AG04449 (cell line): Measurements from ENCODE around the gene GJB4.
A peak's percentile ranks its signal among the peaks of the same experiment; 100 is the strongest.

Experiments used
- CTCF ChIA-PET: fragments of 350-600 bp; formaldehyde crosslinking; extraction: SDS; loops from one replicate; lab custom pipeline; 2021; ENCODE audit warnings: antibody characterized with exemption; lab: Yijun Ruan, JAX
- POLR2A ChIA-PET: fragments of 400-600, 350-600 bp; formaldehyde crosslinking; extraction: SDS; loops from one replicate; lab custom pipeline; 2020; ENCODE audit warnings: antibody characterized with exemption, inconsistent platforms; lab: Yijun Ruan, JAX
- DNase-seq: peaks from one replicate; pipeline ENCODE4 v3.0.0-alpha.2; 2010; ENCODE audit warnings: low read depth, low spot score
- H3K4me3 ChIP-seq: 2 replicates; pipeline ENCODE4 v1.5.1; 2011; ENCODE audit warnings: low read depth, mild to moderate bottlenecking, control low read depth, low read length
- TF ChIP-seq, protein P1 (sequence below): IDR thresholded peaks from one replicate; pipeline ENCODE4 v1.5.1; 2011; ENCODE audit warnings: mild to moderate bottlenecking, moderate library complexity, low read length, control low read depth, inconsistent platforms; ENCODE audit not compliant: insufficient read depth; ENCODE audit errors: missing control alignments

The GJB4 gene

GRCh38 chr1:34781844-34782391 lies 22.4 kb downstream of the GJB4 start:
- H3K4me3 ChIP-seq: no peak overlapping the region
- ChIA-PET CTCF (interaction anchor here (0.7 to 3.2 kb wide), 4 partner anchors 71 to 85 kb away, joined by 3 to 15 read pairs (median 4); no protein-coding TSS in a partner anchor), POLR2A (interaction anchor here (0.7 kb wide), 1 partner anchor 78 kb away, joined by 4 read pairs; the partner anchor contains the start of gene SMIM12)
- TF ChIP-seq, protein P1, sequence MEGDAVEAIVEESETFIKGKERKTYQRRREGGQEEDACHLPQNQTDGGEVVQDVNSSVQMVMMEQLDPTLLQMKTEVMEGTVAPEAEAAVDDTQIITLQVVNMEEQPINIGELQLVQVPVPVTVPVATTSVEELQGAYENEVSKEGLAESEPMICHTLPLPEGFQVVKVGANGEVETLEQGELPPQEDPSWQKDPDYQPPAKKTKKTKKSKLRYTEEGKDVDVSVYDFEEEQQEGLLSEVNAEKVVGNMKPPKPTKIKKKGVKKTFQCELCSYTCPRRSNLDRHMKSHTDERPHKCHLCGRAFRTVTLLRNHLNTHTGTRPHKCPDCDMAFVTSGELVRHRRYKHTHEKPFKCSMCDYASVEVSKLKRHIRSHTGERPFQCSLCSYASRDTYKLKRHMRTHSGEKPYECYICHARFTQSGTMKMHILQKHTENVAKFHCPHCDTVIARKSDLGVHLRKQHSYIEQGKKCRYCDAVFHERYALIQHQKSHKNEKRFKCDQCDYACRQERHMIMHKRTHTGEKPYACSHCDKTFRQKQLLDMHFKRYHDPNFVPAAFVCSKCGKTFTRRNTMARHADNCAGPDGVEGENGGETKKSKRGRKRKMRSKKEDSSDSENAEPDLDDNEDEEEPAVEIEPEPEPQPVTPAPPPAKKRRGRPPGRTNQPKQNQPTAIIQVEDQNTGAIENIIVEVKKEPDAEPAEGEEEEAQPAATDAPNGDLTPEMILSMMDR: no peak
- no peak for DNase-seq

GRCh38 chr1:34784751-34785221 lies 25.2 kb downstream of the GJB4 start:
- DNase-seq: no peak
- ChIA-PET CTCF (interaction anchor here (0.6 to 1.1 kb wide), 2 partner anchors 9 to 66 kb away, joined by 3 read pairs; no protein-coding TSS in a partner anchor), POLR2A (no interaction called here)
- TF ChIP-seq, protein P1: no peak
- H3K4me3 ChIP-seq: no peak overlapping the region

DNA sequence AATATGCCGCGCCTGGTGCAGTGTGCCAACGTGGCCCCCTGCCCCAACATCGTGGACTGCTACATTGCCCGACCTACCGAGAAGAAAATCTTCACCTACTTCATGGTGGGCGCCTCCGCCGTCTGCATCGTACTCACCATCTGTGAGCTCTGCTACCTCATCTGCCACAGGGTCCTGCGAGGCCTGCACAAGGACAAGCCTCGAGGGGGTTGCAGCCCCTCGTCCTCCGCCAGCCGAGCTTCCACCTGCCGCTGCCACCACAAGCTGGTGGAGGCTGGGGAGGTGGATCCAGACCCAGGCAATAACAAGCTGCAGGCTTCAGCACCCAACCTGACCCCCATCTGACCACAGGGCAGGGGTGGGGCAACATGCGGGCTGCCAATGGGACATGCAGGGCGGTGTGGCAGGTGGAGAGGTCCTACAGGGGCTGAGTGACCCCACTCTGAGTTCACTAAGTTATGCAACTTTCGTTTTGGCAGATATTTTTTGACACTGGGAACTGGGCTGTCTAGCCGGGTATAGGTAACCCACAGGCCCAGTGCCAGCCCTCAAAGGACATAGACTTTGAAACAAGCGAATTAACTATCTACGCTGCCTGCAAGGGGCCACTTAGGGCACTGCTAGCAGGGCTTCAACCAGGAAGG lies 25.8 kb downstream of the GJB4 start:
- ChIA-PET CTCF (interaction anchor here (0.6 to 1.1 kb wide), 2 partner anchors 9 to 66 kb away, joined by 3 read pairs; no protein-coding TSS in a partner anchor), POLR2A (no interaction called here)
- no peak for DNase-seq
- H3K4me3 ChIP-seq: no peak overlapping the region
- TF ChIP-seq, protein P1: no peak

DNA sequence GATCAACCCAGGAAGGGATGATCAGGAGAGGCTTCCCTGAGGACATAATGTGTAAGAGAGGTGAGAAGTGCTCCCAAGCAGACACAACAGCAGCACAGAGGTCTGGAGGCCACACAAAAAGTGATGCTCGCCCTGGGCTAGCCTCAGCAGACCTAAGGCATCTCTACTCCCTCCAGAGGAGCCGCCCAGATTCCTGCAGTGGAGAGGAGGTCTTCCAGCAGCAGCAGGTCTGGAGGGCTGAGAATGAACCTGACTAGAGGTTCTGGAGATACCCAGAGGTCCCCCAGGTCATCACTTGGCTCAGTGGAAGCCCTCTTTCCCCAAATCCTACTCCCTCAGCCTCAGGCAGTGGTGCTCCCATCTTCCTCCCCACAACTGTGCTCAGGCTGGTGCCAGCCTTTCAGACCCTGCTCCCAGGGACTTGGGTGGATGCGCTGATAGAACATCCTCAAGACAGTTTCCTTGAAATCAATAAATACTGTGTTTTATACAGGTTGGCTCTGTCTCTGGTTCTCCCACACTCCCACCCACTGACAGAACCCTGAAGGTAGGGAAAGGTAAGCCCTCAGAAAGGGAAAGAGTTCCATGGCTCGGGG lies 26.4 kb downstream of the GJB4 start:
- H3K4me3 ChIP-seq: no peak overlapping the region
- TF ChIP-seq, protein P1: no peak
- DNase-seq: no peak
- CTCF ChIA-PET: interaction anchor here (0.7 to 3.7 kb wide), 19 partner anchors 10 to 663 kb away, joined by 3 to 37 read pairs (median 7); partner anchors contain the start of gene SMIM12
- POLR2A ChIA-PET: no interaction called here

DNA sequence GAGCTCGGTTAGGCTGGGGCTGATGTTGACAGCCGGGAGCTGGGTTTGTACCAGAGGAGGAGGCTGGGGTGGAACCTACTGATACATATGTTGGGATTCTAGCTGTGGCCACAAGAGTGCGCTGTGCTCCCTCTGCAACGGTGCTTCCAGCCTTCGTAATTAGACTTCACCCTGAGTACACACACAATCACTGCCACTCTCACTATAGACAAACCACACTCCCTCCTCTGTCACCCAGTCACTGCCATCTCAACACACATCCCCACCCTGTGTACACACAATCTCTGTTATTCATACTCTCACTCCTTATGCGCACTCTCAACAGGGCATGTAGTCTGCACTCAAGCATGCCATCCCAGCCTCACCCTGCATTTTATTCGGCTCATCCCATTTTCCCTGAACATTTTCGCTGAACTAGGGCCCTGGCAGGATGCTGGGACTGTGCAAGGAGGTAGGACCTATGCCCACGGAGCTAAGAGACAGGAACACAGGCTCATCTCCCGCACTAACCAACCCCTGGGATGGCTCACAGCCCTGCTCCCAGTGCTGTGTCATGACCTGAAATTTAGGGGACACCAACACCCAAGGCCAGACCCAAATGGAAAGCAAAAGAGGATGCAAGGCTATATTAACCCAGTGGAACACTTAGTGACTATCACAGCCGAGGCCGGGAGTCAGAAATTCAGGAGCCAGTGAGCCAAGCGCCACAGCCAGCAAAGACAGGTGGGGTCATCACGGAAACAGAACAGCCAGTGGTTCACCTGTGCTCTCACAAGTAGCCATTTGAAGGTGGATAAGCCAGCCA lies 27.2 kb downstream of the GJB4 start:
- ChIA-PET CTCF (interaction anchor here (0.7 to 3.7 kb wide), 20 partner anchors 10 to 663 kb away, joined by 3 to 37 read pairs (median 6); partner anchors contain the start of gene SMIM12), POLR2A (no interaction called here)
- peak; percentile 24 for DNase-seq
- TF ChIP-seq, protein P1: peak; percentile 88
- no peak overlapping the region for H3K4me3 ChIP-seq
